ENCODE data around the gene KLHL29. TPM values are rescaled to one million over a fixed set of nuclear protein-coding genes. Genes with fewer than 3 reads are reported as not detected.

Gene KLHL29
- total and polyA plus RNA-seq, 2 experiments from 2014 or later, result 5.6 to 11.0 TPM

DNA sequence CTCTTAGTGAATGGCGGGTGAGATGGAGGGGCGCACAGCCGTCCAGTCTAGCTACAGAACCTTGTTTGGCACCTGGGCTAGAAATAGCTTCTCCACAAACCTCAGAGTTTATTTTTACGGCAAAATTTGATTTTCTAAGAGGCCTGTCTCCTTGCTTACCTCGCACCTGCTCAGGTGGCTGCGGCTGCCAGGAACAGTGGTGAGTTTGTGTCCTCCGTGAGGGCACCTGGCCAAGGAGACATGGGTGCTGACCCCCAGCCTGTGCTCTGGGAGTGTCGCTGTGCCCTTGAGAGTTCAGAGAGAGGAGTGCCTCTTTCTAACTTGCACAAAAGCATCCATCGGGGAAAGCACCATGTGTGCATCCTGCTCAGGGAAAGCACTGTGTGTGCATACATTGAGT is 97.2 kb downstream of the KLHL29 start:
- no peak for DNase-seq (ENCODE audit: low read depth in 1 of 2, low spot score in 1 of 2)
- Histone ChIP-seq H3K27me3 (no peaks in the 10 kb centered on the region), H3K27ac (no peak overlapping the region), H3K36me3 (no peaks in the 10 kb centered on the region), H3K4me1 (ENCODE audit: low read depth) (peaks cover 5% of the 10 kb centered on the region), H3K4me3 (no peak overlapping the region), H3K9me3 (ENCODE audit: low read depth) (no peaks in the 10 kb centered on the region)
- TF ChIP-seq CTCF (IDR thresholded peaks at IDR 0.05; ENCODE audit: low read depth, low read length), result no peak

GRCh38 chr2:23482607-23483006 is 97.6 kb downstream of the KLHL29 start:
- Histone ChIP-seq H3K27me3 (no peaks in the 10 kb centered on the region), H3K9me3 (ENCODE audit: low read depth) (no peaks in the 10 kb centered on the region), H3K36me3 (no peaks in the 10 kb centered on the region), H3K4me3 (no peak overlapping the region), H3K4me1 (ENCODE audit: low read depth) (peaks cover 5% of the 10 kb centered on the region), H3K27ac (no peak overlapping the region)
- no peak for TF ChIP-seq CTCF (IDR thresholded peaks at IDR 0.05; ENCODE audit: low read depth, low read length)
- DNase-seq (ENCODE audit: low read depth in 1 of 2, low spot score in 1 of 2), result no peak

DNA sequence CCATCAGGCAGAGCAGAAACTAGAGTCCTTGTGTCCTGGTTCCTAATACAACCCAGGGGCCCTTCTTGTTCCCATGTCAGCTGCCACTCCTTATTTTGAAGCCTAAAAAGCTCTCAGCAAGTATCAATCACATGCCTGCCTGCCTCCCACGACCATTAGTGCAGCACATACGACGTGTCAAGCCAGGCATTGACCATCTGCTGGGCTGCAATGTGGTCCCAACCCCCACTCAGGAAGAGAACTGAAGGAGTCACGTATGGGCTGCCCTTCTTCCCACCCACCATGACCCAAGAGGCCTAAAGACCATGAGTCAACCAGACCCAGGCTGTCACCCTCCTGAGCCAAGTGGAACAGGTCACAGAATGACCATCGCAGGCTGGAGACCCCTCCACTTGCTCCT is 98.8 kb downstream of the KLHL29 start:
- no peaks in the 10 kb centered on the region for H3K36me3 ChIP-seq
- TF ChIP-seq CTCF (IDR thresholded peaks at IDR 0.05; ENCODE audit: low read depth, low read length), result no peak
- H3K27ac ChIP-seq, result no peak overlapping the region
- H3K27me3 ChIP-seq, result no peaks in the 10 kb centered on the region
- DNase-seq (ENCODE audit: low read depth in 1 of 2, low spot score in 1 of 2), result no peak
- H3K9me3 ChIP-seq (ENCODE audit: low read depth), result no peaks in the 10 kb centered on the region
- H3K4me3 ChIP-seq, result no peak overlapping the region
- H3K4me1 ChIP-seq (ENCODE audit: low read depth), result peaks cover 5% of the 10 kb centered on the region

- Histone ChIP-seq H3K27me3 (no peaks in the 10 kb centered on the region), H3K36me3 (no peaks in the 10 kb centered on the region), H3K4me1 (ENCODE audit: low read depth) (peaks cover 5% of the 10 kb centered on the region), H3K4me3 (no peak overlapping the region), H3K27ac (no peak overlapping the region), H3K9me3 (ENCODE audit: low read depth) (no peaks in the 10 kb centered on the region)
- DNase-seq (ENCODE audit: low read depth in 1 of 2, low spot score in 1 of 2), result no peak
- TF ChIP-seq CTCF (IDR thresholded peaks at IDR 0.05; ENCODE audit: low read depth, low read length), result no peak
Measured at GRCh38 chr2:23484275-23484674, 99.3 kb downstream of the KLHL29 start.

GRCh38 chr2:23484767-23485166 is 99.8 kb downstream of the KLHL29 start:
- DNase-seq (ENCODE audit: low read depth in 1 of 2, low spot score in 1 of 2), result no peak
- Histone ChIP-seq H3K4me1 (ENCODE audit: low read depth) (peaks cover 5% of the 10 kb centered on the region), H3K9me3 (ENCODE audit: low read depth) (no peaks in the 10 kb centered on the region), H3K36me3 (no peaks in the 10 kb centered on the region), H3K27me3 (no peaks in the 10 kb centered on the region), H3K27ac (no peak overlapping the region), H3K4me3 (no peak overlapping the region)
- TF ChIP-seq CTCF (IDR thresholded peaks at IDR 0.05; ENCODE audit: low read depth, low read length), result no peak

DNA sequence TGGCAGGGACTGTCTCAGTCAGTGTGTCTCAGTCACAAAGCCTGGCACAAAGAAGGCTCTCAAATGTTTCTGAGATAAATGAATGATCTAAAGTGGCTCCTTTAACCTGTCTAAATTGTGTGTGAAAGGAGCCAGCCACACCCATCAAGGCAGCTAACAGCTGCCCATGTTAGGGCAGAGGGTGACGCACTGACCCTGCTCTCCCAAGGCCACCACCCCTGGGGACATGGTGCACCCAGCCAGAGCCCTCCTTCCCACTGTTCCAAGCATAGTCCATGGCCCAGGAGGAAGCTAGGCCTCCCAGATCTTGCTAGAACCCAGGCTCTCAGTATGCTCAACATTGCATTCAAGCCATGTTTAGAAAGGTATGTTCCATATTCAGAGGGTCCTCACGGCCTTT is 100.3 kb downstream of the KLHL29 start:
- peak in 1 of 2 donors; percentile 43 for DNase-seq (ENCODE audit: low read depth in 1 of 2, low spot score in 1 of 2)
- no peak for TF ChIP-seq CTCF (IDR thresholded peaks at IDR 0.05; ENCODE audit: low read depth, low read length)
- Histone ChIP-seq H3K9me3 (ENCODE audit: low read depth) (no peaks in the 10 kb centered on the region), H3K4me1 (ENCODE audit: low read depth) (peaks cover 5% of the 10 kb centered on the region), H3K27me3 (no peaks in the 10 kb centered on the region), H3K36me3 (no peaks in the 10 kb centered on the region), H3K27ac (no peak overlapping the region), H3K4me3 (no peak overlapping the region)
